IPS-11a (cell line): ENCODE data around the gene APBB1IP.
A peak's percentile ranks its signal among the peaks of the same experiment; 100 is the strongest.
"Not testable (repeated sequence)": the region's sequence is repeated elsewhere in the genome, so short reads cannot be mapped to it uniquely, and the experiment has no call there.

ENCODE experiments used
- H3K4me3 ChIP-seq: one replicate; pipeline ENCODE4 v1.5.1; 2013; ENCODE audit warnings: low read depth, low read length, control low read depth

The APBB1IP gene

DNA sequence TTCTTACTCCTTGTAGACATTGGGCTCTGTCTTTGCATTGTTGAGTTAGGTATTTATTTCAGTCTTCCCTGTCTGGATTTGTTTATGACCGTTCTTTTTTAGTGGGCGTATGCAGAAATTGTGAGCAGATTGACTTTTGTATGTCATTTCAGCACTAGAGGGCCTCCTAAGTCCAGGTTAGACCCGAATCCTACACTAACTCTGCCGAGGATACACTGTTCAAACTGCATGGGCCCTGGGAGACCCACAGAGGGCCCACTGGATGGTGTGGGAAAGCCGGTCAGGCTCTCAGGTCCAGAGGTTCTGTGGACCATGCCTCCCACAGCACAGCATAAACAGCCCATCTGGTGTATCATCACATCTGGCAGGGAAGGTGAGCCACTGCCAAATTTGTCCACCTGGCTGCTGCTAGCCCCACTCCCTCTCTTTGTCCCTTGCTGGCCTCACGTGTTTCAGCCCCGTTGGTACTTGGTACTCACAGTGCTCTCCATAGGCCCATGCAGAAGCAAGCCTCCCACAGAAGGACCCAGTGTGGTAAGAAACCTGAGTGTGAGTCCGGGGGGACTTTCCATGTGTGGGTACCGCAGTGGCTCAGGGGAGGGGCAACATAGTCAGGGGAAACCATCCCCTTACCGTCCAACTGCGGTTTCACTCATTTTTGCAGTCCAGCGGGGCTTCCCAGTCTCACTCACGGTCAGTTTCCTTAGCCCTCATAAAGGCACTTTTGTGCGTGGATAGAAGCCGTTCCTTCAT is 112.8 kb downstream of the APBB1IP start:
- H3K4me3 ChIP-seq: no peak overlapping the region

DNA sequence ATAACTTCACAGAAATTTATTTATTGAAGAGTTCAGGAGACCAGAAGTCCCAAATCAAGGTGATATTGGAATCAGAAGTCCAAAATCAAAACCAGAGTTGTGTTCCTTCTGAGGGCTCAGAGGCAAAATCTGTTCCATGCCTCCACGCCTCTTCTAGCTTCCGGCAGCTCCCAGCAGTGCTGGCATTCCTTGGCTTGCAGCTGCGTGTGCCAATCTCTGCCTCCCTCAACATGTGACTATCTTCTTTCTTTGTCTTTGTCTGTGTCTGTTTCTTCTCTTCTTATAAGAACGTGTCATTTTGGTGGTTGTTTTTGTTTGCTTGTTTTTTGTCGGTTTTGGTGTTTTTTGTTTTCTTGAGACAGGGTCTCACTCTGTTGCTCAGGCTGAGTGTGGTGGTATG is 116.1 kb downstream of the APBB1IP start:
- H3K4me3 ChIP-seq: no peak overlapping the region

DNA sequence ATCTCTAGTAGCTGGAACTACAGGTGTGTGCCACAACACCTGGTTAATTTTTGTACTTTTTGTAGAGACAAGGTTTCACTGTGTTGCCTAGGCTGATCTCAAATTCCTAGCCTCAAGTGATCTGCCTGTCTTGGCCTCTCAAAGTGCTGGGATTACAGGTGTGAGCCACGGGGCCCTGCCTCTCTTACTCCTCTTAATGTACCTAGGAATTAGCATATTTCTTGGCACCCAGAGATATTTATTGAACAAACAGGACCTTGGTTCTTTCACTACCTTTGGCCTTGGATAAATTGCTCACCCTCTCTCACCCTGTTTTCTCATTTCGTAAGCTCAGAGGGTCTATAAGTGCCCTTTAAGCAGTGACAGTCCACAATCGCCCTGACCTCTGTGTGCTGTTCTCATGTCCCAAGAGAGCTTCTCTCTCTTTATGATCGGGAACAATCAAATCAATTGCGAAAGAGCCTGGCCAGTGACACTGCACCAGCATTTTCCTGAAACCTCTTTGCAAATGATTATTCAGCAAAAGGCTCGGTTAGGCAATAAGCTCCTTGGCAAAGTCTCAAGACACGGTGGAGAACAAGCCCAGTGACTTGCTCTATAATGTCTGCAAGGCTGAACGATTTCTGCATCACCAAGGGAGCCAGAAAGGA is 117.7 kb downstream of the APBB1IP start:
- H3K4me3 ChIP-seq: no peak overlapping the region

DNA sequence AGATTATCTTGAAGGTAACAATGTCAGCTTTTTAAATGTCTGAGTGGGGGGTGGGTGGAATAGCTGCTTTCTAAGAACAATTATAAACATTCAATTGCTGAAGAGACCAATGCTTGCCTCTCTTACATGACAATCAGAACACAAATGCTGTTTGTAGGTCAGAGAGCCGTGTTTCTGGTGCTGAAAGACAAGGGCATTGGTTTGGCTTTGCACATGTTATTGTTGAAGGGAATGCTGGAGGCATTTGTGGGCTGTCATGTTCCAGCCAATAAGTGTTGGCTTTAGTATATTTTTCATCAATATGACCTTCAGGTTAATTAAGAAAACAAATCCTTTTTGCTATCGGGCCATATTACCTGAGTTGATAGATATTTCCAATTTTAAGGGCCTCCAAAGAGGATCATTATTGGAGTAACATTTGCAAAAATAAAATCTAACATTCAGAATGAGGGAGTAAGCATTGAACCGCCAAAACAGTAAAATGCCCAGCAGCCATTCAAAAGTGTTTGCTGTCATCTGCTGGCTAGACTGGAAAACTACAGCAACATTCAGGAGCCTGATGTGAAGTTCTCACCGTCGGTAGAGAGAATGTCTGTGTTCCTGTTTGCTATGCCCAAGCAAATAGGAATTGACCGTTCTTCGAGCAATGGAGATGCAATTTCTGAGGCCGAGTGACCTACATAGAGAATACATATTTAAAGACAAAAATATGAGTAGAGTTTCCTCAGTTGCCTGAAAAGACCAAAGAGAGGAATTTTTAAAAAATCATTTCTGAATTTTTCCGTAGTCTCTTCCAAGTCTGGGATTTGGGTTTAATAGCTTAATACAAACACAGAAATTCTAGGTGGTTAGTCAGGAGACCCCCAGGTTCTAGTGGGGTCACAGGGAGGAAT is 118.9 kb downstream of the APBB1IP start:
- H3K4me3 ChIP-seq: no peak overlapping the region

- H3K4me3 ChIP-seq: no peak overlapping the region
Measured at GRCh38 chr10:26557641-26558014, 119.5 kb downstream of the APBB1IP start.

DNA sequence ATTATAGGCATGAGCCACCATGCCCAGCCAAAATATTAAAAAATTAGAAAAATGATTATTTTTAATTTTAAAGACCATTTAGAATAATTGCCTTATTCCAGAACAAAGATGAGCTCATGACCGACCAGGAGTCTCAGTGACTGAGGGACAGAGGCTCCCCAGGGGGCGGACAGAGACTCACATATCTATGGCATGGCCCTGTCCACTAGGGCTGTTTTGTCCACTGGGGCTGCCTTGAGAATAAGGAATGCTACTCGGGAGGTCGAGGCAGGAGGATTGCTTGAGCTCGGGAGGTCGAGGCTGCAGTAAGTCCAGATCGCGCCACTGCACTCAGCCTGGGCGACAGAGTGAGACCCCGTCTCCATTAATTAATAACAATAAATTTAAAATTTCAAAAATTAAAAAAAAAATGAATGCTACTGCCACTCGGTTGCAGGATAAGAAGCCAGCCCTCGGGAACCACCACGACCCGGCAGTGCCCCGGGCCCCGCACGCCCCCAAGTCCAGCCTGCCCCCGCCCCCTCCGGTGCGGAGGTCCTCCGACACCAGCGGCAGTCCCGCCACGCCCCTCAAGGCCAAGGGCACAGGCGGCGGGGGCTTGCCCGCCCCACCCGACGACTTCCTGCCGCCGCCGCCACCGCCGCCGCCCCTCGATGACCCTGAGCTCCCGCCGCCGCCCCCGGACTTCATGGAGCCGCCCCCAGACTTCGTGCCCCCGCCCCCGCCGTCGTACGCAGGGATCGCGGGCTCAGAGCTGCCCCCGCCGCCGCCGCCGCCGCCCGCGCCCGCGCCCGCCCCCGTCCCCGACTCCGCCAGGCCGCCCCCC is 128.6 kb downstream of the APBB1IP start:
- peak overlapping the region; percentile 43 for H3K4me3 ChIP-seq

DNA sequence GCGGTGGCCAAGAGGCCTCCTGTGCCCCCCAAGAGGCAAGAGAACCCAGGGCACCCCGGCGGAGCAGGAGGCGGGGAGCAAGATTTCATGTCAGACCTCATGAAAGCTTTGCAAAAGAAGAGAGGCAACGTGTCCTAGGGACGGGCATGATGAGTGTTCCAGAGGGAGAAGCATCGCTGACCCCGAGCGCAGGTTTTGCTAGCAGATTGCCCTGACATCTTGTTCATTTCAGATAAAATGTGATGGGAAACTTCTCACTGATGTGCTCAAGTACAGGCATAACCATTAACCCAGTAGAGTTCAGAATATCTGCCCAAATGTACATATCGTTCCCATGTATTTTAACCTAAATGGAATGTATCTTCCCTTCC is 129.2 kb downstream of the APBB1IP start:
- H3K4me3 ChIP-seq: peak overlapping the region; percentile 38

- H3K4me3 ChIP-seq: no peak overlapping the region
Measured at GRCh38 chr10:26571655-26572054, 133.5 kb downstream of the APBB1IP start.

GRCh38 chr10:26573674-26574073 is 135.5 kb downstream of the APBB1IP start:
- H3K4me3 ChIP-seq: no peak overlapping the region

GRCh38 chr10:26574783-26575182 is 136.6 kb downstream of the APBB1IP start:
- no peak overlapping the region for H3K4me3 ChIP-seq

DNA sequence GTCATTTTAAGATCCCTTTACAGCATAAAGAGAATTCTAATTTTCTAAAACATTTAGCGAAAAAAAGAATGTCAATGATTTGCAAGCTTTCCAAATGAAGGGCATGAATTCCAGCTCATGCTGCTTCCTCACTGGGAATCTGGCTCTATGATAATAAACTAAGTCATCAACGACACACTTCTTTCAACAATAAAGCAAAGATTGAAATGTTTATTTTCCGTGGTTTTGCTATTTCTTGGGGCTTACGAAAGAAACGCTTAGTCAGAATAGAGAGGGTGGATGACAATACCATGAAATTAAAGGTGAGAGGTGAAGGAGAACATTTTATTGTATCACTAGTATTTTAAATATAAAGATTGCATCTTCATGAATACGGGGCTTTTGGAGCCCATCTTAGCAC is 140.2 kb downstream of the APBB1IP start:
- not testable (repeated sequence) for H3K4me3 ChIP-seq

DNA sequence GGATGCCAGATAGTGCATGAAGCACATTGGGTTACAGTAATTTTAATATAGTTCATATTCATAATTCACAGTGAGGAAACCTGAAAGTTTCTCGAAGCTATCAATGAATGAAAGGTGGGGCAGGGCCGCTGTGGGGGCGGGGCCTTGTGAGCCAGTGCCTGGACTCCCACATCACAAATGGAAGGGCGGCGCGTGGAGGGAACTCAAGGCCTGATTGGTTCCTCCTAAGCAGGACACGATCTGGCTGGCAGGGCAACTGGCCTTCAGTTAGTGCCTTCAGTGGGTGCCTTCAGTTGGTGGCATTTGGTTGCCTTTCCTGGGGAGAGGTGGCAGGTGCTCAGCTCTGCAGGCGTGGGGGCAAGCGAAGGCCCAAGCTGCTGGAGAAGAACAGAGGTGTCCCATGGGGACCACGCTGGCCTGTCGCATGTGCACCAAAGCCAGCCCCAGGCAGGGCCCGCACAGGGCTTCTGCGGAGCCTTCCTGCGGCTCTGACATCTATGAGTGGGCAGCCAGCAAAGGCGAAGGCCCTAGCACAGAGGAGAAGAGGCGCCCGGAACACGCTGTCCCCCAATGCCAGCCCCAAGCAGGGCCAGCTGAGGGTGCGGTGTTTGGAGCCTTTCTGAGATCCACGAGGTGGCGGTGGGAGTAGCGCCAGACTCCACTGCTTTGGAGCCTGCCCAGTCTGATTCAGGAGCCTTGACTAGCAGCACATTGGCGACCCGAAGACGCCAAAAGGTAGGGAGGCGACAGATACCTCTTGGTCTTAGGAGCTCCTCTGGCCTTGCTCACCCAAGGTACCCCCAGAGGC is 141.3 kb downstream of the APBB1IP start:
- no peak overlapping the region for H3K4me3 ChIP-seq

GRCh38 chr10:26586211-26586610 is 148.1 kb downstream of the APBB1IP start:
- no peak overlapping the region for H3K4me3 ChIP-seq

GRCh38 chr10:26588611-26589010 is 150.5 kb downstream of the APBB1IP start:
- no peak overlapping the region for H3K4me3 ChIP-seq

DNA sequence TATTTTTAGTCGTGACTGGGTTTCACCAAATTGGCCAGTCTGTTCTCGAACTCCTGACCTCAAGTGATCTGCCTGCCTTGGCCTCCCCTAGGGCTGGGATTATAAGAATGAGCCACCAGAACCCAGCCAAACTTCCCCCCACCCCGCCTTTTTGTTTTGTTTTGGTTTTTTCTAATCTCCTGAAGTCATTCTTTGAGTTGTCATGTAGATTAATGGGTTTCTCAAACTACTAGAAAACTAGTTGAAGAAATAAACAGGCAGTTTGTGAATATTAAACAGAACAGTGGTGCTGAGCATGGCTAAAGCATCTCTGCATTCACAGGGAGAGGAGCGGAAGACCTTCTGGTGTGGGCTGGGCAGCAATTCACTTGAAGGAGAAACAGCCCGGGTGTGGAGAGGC is 151.7 kb downstream of the APBB1IP start:
- not testable (repeated sequence) for H3K4me3 ChIP-seq

DNA sequence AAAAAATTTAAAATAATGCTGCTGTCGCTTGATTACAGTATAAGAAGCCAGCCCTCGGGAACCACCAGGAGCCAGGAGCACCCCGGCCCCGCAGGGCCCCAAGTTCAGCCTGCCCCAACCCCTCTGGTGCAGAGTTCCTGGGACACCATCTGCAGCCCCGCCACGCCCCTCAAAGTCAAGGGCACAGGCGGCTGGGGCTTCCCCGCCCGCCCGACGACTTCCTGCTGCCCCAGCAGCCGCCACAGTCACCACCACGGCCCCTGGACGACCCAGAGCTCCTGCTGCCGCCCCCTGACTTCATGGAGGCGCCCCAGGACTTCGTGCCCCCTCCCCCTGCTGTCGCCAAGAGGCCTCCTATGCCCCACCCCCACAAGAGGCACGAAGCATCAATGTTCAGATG is 155.8 kb downstream of the APBB1IP start:
- no peak overlapping the region for H3K4me3 ChIP-seq

DNA sequence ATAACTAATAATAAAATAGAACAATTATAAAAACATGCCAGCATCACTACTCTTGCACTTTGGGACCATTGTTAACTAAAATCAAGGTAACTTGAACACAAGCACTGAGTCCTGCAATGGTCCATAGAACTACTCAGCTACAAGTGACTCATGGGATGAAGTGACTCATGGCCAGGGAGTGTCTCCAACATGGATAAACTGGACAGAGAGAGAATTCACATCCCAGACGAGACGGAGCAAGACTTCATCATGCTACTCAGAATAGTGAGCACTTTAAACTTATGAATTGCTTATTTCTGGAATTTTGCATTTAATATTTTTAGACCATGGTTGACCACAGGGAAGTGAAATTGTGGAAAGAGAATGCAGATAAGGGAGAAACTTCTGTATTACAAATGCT is 165.1 kb downstream of the APBB1IP start:
- H3K4me3 ChIP-seq: not testable (repeated sequence)

DNA sequence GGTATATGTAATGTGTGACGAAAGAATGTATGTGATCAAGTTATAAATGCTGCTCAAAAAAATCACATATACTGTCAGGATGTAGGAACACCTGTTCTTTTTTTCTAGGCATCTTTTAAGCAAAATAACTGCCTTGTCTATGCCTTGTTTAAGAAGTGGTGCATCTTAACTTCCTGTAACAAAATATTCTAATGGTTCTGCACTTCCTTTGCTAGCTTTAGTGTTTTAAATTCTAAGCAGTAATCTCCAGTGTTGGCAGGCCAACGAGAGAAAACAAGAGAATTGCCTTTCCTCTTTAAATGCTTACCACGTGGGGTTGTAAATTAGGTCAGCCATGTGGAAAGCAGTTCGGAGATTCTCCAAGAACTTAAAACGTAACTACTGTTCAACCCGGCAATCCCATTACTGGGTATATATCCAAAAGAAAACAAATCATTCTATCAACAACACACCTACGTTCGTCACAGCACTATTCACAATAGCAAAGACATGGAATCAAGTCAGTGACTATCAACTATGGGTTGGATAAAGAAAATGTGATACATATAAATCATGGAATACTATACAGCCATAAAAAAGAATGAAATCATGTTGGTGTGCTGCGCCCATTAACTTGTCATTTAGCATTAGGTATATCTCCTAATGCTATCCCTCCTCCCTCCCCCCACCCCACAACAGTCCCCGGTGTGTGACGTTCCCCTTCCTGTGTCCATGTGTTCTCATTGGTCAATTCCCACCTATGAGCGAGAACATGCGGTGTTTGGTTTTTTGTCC is 166.4 kb downstream of the APBB1IP start:
- not testable (repeated sequence) for H3K4me3 ChIP-seq

- not testable (repeated sequence) for H3K4me3 ChIP-seq
Measured at GRCh38 chr10:26606389-26606877, 168.3 kb downstream of the APBB1IP start.
